Mucosa of descending colon (tissue), 3 donors: ENCODE results near the gene UGT1A1. TPM values are rescaled to one million over a fixed set of nuclear protein-coding genes. Genes with fewer than 3 reads are reported as not detected.
A peak's percentile ranks its signal among the peaks of the same experiment; 100 is the strongest.

Source experiments
- ATAC-seq: fragments of 200-7000 bp; cut with Tn5 transposase; one replicate; pipeline ENCODE4 v1.9.1; 2020; ENCODE audit warnings: mild to moderate bottlenecking, moderate library complexity
- DNase-seq, 3 donors: peaks; one replicate each; pipeline ENCODE4 v3.0.0-alpha.2; 2020
- H3K36me3 ChIP-seq: fragments of 200-600 bp; one replicate; pipeline ENCODE4 v1.8.0; 2021; ENCODE audit warnings: low read depth, mild to moderate bottlenecking
- H3K4me1 ChIP-seq: fragments of 200-600 bp; one replicate; pipeline ENCODE4 v1.8.0; 2021; ENCODE audit warnings: low read depth, mild to moderate bottlenecking
- H3K4me3 ChIP-seq: fragments of 200-600 bp; one replicate; pipeline ENCODE4 v1.8.0; 2021; ENCODE audit warnings: mild to moderate bottlenecking
- H3K9me3 ChIP-seq: fragments of 200-600 bp; one replicate; pipeline ENCODE4 v1.8.0; 2021; ENCODE audit warnings: mild to moderate bottlenecking
- intact Hi-C, 2 donors: fragments of 100-400 bp; cut with DNase I in 1 of 2; cut with micrococcal nuclease in 1 of 2; formaldehyde crosslinking; loops; one replicate each; pipeline versions ENCODE4 v1.11.0 to v1.11.1; 2022; cut with DNase I, micrococcal nuclease
- total RNA-seq, 3 donors: library from RNA; stranded (reverse); fragmentation: NEBNext Ultra II Directional in 2 of 3; extraction: Animal tissue kit (Norgen Biotek cat#: 25700) in 2 of 3; gene quantifications; one replicate each; pipeline versions ENCODE4 v1.2.1 to v1.2.4, GENCODE V29; 2021 to 2023
- TF ChIP-seq, protein P1 (sequence below): fragments of 200-600 bp; IDR thresholded peaks from one replicate; pipeline ENCODE4 v1.8.0; 2022; ENCODE audit warnings: antibody characterized with exemption, mild to moderate bottlenecking
- donor health status: DM: no; HTN: no; CAD: no; lungs with moderate emphysema.
- donor health status: DM: no; HTN: no; CAD: no.
- donor health status: DM: no; HTN: yes; CAD: no.

The UGT1A1 gene
- total RNA-seq, 3 donors from 2014 or later: 4.0 to 7.0 (median 4.9) TPM

DNA sequence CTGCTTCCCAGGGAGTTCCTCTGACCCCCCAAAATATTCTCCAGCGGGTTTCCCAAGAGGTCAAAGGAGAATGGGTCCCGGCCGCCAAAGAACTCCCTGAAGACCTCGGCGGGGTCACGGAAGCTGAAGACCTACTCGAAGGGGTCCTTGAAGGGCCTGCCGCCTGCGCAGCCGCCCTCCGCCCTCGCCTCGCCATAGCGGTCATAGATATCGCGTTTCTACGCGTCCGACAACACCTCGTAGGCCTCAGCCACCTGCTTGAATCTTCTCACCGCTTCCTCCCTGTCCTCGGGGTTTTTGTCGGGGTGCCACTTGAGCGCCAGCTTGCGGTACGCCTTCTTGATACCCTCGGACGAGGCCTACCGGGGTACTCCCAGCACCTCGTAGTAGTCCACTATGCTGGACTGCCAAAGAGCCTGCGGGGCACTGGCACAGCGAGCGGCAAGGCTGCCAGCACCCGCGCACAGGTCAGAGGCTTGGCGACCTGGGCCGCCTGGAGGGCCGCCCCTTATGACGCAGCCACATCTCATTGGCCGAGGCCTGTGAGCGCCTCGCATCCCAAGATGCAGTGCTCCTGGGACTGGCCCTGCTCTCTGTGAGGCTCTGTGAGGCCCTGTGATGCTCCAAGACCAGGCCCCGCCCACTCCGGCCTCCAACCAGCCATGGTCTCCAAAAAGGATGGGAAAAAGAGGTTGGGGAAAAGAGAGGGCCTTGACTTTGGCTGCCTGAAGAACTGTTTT lies 5.0 kb upstream of the UGT1A1 start:
- DNase-seq (no peak), ATAC-seq (no peak)
- Histone ChIP-seq H3K4me1 (peaks cover 19% of the 10 kb centered on the region), H3K4me3 (no peak overlapping the region), H3K9me3 (peaks cover 8% of the 10 kb centered on the region), H3K36me3 (no peaks in the 10 kb centered on the region)
- TF ChIP-seq, protein P1, sequence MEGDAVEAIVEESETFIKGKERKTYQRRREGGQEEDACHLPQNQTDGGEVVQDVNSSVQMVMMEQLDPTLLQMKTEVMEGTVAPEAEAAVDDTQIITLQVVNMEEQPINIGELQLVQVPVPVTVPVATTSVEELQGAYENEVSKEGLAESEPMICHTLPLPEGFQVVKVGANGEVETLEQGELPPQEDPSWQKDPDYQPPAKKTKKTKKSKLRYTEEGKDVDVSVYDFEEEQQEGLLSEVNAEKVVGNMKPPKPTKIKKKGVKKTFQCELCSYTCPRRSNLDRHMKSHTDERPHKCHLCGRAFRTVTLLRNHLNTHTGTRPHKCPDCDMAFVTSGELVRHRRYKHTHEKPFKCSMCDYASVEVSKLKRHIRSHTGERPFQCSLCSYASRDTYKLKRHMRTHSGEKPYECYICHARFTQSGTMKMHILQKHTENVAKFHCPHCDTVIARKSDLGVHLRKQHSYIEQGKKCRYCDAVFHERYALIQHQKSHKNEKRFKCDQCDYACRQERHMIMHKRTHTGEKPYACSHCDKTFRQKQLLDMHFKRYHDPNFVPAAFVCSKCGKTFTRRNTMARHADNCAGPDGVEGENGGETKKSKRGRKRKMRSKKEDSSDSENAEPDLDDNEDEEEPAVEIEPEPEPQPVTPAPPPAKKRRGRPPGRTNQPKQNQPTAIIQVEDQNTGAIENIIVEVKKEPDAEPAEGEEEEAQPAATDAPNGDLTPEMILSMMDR: no peak
- intact Hi-C loops: no loop called here

DNA sequence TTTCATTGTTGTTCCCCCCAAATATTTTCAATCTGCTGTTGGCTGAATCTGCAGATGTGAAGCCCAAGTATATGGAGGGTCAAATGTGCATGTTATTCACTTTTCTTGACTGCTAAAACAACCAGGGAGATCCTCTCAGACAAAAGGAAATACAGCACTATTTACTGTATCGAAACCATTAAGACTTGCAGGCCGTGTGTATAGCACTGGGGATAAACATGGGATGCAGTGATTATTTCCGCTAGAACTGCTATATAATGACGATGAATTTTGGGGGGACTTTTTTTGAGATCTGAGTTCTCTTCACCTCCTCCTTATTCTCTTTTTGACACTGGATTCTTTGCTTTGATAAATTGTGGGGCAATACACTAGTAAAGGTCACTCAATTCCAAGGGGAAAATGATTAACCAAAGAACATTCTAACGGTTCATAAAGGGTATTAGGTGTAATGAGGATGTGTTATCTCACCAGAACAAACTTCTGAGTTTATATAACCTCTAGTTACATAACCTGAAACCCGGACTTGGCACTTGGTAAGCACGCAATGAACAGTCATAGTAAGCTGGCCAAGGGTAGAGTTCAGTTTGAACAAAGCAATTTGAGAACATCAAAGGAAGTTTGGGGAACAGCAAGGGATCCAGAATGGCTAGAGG lies 3.5 kb upstream of the UGT1A1 start:
- Histone ChIP-seq H3K4me1 (peaks cover 19% of the 10 kb centered on the region), H3K9me3 (no peaks in the 10 kb centered on the region), H3K36me3 (no peaks in the 10 kb centered on the region), H3K4me3 (no peak overlapping the region)
- ATAC-seq (peak; percentile 92), DNase-seq (peak in 1 of 3 donors; percentile 42)
- intact Hi-C loops: no loop called here
- TF ChIP-seq, protein P1: no peak

DNA sequence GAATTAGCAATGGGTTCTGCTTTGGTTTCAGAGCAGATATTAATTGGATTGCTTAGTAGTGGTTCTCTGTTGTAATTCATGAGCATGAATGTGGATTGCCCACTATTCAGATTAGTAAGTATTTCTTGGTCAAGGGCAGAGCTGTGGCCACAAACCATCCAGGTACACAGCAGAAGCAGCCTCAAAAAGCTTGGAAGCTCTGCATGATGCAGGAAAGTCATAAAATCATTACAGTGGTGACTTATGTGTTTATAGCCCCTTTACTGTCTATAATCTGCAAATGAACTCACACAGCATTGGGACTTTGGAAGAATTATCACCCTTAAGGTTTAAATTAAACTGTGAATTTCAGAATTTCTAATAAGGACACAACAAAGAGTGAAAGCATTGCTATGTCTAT lies 1.9 kb upstream of the UGT1A1 start:
- TF ChIP-seq, protein P1: no peak
- DNase-seq: no peak
- intact Hi-C loops: no loop called here
- Histone ChIP-seq H3K4me1 (peaks cover 19% of the 10 kb centered on the region), H3K36me3 (no peaks in the 10 kb centered on the region), H3K4me3 (no peak overlapping the region), H3K9me3 (no peaks in the 10 kb centered on the region)
- ATAC-seq: peak; percentile 76

DNA sequence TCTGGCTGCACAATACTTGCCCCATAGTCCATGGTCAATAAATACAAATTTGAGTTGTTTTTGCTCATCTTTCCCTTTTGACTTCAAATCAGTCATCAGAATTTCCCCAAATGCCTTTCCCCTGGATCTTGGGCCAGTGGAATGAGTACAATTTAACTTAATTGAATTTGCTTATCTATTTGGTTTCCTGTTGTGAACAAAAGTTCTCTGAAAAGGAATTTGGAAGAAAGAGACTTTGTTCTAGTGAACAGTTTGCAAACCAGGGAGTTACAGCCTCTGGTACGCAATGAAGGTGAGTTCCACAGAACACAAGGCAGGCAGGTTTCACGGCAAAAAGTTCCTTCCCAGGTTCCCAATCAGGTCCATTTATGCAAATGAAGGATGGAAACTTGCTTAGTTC lies 1.2 kb upstream of the UGT1A1 start:
- intact Hi-C loops: no loop called here
- no peak for ATAC-seq

DNA sequence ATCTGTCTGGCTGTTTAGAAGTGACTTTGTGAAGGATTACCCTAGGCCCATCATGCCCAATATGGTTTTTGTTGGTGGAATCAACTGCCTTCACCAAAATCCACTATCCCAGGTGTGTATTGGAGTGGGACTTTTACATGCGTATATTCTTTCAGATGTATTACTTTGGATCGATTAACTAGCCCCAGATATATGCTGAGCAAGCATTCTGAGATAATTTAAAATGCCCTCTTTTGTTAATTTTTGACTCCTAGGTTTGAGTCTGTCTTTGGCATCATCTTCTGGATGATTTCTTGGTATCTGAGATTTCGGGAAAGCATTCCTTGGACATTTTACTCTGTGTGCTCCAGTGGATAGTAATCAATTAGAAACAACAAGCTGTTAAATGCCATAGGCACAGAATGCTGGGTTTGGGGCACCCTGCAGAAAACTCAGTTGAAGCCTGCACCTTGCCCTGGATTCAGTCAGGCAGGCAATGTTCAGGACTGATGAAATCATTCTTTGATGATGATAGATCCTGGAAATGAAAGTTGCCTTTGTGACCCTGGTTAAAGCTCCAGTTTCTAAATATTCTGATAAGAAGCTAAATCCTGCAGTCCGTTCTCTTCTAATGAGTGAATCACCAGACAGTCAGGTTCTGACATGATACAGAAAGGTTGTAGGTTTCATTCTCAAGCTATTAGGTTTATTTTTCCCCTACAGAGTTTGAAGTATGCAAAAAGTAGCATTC lies 1.1 kb downstream of the UGT1A1 start:
- TF ChIP-seq, protein P1: no peak
- DNase-seq: no peak
- Histone ChIP-seq H3K9me3 (no peaks in the 10 kb centered on the region), H3K36me3 (no peaks in the 10 kb centered on the region), H3K4me1 (peaks cover 25% of the 10 kb centered on the region), H3K4me3 (no peak overlapping the region)
- ATAC-seq: no peak
- intact Hi-C loops: no loop called here

More for the DNA sequence above, 1.2 kb upstream of the UGT1A1 start:
- TF ChIP-seq, protein P1: no peak
- Histone ChIP-seq H3K9me3 (no peaks in the 10 kb centered on the region), H3K4me3 (no peak overlapping the region), H3K4me1 (peaks cover 19% of the 10 kb centered on the region), H3K36me3 (no peaks in the 10 kb centered on the region)
- DNase-seq: no peak
